Activated naive CD4-positive, alpha-beta T cell treated with Interleukin-2 at 50 U/mL for 16 hours (primary cell): ENCODE data around the gene STK33.
"Not testable (repeated sequence)": the region's sequence is repeated elsewhere in the genome, so short reads cannot be mapped to it uniquely, and the experiment has no call there.

Experiments
- DNase-seq: peaks from one replicate; pipeline ENCODE4 v3.0.0-alpha.2; 2020

The STK33 gene

DNA sequence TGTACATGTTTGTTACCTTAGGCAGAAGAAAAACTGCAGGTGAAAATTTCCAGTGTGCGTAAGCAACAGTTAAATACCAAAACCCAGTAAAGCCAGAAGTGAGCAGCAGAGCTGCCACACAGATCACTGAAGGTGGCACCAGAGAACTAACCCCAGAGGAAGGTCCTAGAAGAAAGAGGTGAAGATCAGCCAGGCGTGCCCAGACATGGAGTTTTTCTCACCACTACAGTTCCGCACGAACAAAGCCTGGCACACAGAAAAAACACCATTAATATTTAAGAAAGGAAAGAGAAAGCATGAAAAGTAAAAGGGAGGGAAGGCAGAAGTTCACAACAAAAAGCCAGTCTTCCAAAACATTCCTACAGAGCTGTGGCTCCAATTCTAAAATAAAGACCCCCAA, 60.7 kb downstream of the STK33 start:
- no peak for DNase-seq

DNA sequence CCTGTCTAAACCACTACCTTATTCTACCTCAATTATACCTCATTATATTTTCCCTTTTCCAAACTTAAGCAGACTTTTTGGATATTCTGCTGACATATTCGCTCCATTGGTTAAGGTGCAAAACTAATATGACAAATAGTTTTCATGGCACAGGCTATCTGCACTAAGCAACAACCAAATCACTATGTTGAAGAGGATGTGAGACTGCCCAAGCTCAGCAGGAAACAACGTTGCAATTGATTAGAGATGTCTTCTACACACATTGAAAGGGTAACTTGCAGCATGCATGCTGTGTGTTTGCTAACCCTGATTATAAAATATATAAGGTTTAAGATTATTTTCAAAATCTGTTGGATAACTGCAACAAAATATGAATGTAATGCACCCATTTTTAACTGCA, 61.6 kb downstream of the STK33 start:
- no peak for DNase-seq

DNA sequence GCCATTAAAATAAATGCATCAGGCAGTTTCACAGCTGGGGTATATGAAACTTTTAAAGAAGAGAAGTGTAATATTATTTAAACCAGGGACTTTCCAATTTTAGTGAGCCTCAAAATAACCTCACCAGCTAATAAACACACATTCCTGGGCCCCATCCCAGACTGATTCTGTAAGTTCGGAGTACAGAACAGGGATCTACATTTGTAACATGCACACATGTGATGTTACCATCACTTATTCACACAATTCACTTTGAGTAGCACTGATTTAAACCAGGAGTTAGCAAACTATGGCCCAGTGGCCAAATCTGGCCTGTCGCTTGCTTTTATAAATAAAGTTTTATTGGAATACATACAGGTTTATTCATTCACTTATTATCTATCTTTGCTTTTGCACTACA, 62.0 kb downstream of the STK33 start:
- no peak for DNase-seq

DNA sequence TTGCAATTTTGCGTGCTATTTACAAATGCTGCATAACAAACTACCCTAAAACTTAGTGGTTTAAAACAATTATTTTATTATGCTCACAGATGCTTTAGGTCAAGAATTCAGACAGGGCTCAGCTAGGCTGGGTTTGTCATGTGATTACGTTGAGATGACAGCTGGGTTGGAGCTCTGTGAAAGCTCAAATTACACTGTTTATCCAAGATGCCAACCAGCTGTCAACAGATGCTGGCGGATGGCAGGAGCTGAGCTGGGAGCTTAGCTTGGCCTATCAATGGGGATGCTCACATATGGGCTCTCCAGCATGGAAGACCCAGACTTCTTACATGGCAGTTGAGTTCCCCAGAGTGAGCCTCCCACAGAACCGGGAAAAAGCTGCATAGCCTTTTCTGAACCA, 62.7 kb downstream of the STK33 start:
- DNase-seq: no peak

DNA sequence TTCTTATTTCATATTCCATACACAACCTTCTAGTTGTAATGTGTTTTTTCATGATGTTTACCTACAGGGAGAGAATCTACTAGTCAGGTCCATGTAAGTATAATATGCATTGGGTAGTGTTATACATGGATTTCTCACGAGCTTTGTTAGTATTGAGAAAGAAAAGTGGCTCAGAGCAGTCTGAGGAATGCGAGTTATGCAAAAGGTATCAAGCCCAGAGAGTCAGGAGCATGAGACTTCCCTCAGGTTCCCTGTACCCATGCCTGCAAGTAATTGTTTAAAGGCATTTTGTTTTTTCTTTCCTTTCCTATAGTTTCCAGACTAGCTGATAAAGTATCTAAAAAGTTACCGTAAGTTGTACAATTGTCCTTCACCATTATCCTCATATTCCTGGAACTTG, 66.1 kb downstream of the STK33 start:
- no peak for DNase-seq

DNA sequence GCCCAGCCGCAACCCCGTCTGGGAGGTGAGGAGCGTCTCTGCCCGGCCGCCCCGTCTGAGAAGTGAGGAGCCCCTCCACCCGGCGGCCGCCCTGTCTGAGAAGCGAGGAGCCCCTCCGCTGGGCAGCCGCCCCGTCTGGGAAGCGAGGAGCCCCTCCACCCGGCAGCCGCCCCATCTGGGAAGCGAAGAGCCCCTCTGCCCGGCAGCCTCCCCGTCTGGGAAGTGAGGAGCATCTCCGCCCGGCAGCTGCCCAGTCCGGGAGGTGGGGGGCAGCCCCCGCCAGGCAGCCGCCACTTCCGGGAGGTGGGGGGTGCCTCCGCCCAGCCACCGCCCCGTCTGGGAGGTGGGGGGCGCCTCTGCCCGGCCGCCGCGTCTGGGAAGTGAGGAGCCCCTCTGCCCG, 70.6 kb downstream of the STK33 start:
- DNase-seq: no peak

DNA sequence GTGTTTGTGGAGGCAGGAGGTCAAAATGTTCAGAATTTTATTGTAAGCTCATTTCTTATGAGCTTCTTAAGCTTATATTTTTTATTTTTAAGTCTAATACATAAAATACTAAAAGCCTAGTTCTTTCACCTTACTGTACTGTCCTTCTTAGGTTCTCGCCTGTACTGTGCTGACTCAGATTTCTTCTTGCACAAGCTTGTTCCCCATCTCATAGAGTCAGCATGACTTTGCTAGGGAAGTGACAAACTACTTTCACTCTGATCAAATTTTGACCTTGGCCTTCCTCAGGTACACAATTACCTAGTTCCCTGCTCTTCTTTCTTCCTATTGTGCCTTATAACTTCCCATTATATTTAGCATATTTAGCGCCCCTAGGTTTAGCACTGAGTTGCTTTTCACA, 81.5 kb downstream of the STK33 start:
- DNase-seq: no peak

DNA sequence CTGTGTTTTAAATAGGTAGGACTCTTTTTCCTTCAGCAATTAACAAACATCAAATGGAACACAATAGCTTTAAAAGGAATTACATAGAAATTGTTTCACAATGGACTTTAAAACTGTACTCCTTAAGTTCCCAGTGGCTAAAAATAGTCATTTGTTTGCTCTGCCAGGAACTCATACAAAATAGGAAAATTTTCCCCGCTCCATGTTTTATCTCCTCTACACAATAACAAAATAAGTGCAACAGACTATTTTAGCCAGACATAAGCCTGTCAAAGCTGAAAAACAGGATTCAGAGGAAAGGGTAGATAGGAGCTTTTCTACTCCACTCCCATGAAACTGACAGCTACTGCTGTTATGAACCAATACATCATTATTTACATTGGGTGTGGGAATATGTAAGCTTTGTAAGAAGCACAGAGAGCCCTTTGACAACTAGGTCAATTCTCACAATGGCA, 90.1 kb downstream of the STK33 start:
- DNase-seq: no peak

DNA sequence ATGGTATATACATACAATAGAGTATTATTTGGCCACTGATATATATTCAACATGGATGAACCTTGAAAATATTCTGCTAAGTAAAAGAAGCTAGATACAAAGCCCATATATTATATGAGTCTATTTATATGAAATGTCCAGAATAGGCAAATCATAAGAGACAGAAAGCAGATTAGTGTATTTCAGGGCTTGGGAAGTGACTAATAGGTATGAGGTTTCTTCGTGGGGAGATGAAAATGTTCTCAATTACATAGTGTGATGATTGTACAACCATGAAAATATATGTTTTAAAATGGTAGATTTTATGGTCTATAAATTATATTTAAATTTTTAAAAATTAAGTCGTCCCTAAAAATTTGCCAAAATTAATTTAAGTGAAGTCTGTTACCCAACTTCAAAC, 92.2 kb downstream of the STK33 start:
- DNase-seq: no peak

DNA sequence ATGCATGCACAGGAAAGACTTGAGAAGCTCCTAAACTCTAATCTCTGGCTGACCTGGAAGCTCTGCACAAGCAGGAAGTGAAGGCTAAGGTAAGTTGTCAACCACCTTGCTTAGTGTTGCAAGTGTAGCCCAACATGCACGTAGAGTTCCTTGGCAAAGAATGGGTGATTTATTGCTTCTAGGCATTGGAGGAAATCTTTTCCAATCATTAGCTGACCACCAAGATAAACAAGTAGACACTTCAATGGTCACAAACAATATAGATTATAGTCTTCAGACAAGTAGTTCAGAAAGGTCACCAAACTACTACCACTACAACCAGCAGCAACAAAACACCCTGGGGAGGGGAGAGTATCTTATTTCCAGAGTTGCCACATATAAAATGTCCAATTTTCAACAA, 105.6 kb downstream of the STK33 start:
- DNase-seq: no peak

DNA sequence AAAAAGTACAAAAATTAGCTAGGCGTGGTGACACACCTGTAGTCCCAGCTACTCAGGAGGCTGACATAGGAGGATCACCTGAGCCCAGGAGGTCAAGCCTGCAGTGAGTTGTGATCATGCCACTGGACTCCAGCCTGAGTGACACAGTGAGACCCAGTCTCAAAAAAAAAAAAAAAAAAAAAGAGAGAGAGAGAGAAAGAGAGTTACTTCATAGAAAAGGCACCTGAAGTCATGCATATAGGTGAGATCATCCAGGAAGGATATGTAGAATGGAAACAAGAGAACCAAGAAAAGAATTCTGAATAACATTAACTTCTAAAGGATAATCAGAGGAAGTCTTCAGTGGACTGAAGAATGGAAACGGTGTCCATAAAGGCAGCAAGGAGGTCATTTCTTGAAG, 106.8 kb downstream of the STK33 start:
- no peak for DNase-seq

DNA sequence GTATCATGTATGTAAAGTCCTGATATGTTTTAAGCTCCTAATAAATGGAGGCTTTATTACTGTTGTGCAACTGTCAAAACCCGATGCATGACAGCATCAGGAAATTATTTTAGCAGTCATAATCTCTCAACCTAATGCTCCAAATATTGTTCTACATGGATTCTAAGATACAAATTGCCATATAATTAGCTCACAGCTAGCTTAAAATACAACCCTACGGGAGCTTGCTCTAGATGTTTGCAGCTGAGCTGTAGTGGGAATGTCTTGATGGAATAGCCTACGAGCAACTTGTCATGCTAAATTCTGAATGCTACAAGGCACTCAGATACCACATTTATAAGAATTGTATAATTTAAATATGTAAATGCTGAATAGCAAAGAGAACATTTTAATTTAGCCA, 109.8 kb downstream of the STK33 start:
- no peak for DNase-seq

DNA sequence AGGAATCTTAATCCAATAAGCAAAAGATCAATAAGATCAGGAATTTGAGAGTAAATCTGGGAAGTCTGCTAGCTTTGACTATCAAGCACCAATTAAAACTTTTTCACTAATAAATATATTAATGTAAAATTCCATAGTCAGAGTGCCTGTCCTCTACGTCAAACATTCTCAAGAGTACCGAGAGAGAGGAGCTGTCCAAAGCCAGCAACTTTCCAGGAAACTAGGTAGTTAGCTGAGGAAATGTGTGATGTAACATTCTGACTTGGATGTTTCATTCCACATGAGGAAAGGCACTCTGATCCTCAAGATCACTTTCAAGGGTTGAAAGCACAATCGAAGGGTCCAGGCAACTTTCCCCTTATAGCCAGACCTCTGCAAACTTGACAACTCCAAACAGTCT, 113.2 kb downstream of the STK33 start:
- no peak for DNase-seq

DNA sequence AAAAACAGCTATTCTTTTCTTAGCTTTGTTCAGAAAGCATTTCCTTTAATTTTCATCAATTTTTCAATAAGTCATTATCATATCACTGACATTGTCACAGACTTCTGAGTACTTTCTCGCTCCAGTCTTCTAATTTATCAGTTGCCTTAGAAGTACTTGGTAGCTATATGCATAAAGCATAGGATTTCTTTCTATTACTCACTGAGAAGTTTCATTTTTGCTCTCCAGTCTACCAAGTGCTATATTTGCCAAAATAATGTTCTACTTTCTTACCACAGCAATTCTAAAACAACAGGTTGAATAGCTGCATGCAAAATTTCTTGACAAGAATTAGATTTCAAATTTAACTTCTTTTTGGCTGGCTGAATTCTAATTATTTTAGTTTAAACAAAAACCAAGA, 116.3 kb downstream of the STK33 start:
- DNase-seq: no peak

DNA sequence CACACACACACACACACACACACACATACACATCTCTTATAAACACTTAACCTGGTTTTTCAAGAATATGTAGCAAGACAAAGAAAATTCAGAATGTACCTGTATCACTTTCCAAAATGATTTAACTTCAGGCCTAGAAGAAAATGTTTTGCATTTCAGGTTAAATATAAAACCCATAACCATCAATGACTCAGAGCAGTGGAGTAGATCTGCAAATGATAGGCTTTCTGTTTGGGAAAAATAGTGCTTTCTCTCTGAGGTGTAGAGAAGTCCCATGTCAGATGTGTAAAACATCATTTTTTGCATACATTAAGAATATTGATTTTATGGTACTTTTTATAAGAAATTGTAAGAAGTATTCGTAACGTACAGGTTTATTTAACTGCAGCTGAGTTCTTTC, 116.9 kb downstream of the STK33 start:
- DNase-seq: no peak

DNA sequence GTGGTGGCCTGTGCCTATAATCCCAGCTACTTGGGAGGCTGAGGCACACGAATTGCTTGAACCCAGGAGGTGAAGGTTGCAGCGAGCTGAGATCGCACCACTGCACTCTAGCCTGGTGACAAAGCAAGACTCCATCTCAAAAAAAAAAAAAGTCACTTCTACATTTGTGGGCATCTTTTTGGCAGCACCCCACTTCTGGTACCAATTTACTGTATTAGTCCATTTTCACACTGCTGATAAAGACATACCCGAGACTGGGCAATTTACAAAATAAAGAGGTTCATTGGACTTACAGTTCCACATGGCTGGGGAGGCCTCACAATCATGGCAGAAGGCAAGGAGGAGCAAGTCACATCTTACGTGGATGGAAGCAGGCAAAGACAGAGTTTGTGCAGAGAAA, 126.2 kb downstream of the STK33 start:
- not testable (repeated sequence) for DNase-seq

DNA sequence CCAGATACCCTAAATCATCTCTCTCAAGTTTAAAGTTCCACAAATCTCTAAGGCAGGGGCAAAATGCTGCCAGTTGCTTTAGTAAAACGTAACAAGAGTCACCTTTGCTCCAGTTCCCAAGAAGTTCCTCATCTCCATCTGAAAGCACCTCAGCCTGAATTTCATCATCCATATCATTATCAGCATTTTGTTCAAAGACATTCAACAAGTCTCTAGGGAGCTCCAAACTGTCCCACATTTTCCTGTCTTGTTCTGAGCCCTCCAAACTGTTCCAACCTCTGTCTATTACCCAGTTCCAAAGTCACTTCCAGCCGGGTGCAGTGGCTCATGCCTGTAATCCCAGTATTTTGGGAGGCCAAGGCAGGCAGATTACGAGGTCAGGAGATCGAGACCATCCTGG, 126.7 kb downstream of the STK33 start:
- not testable (repeated sequence) for DNase-seq

DNA sequence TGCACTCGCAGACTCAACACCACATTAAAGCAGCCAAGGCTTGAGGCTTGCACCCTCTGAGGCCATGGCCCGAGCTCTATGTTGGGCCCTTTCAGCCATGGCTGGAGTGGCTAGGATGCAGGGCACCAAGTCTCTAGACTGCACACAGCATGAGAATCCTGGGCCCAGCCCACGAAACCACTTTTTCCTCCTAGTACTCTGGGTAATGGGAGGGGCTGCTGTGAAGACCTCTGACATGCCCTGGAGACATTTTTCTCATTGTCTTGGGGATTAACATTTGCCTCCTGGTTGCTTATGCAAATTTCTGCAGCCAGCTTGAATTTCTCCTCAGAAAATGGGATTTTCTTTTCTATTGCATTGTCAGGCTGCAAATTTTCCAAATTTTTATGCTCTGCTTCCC, 127.1 kb downstream of the STK33 start:
- not testable (repeated sequence) for DNase-seq

DNA sequence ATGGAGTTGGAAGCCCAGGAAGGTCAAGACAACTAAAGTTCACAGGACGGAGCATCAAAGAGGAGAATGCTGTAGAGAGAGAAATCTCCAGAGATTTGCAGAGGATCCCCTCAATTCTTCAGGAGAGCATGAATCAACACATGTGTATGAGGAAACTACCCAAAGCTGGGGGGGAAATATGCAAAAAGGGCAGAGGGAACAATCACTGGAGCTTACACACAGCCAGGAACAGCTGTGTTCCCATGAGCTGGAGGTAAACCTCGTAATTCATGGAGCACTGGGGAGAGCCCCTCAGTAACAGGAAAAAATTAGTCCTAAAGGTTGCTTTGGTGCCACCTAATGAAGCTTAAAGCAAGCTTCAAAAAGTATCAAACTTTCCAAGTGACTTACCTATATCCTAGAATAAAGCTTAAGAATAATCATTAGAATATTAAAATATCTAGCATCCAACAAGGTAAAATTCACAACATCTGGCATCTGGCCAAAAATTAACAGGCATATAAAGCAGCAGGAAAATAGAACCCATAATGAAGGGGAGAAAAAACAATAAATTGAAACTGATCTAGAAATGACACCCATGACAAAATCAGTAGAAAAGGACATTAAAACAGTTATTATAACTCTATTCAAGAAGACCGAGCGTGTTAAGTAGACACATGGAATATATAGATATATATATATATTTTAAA, 134.2 kb downstream of the STK33 start:
- no peak for DNase-seq

DNA sequence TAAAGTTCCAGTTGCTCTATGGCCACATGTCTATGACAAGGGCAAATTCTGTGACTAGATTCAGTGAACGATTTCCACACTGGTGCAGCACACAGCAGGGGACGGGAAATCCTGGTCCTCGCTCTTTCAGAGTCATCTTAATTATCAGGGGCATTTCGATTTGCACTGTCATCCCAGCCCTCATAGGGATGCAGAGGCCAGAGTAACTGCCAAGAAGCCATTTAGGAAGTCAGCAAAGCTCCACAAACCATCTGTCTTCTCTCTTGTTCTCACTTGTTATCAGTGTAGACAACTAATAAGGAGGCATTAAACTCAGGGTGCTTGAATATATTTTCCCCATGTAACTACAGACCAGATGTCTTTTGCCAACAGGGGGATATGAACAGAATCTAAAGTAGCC, 151.7 kb downstream of the STK33 start:
- no peak for DNase-seq

DNA sequence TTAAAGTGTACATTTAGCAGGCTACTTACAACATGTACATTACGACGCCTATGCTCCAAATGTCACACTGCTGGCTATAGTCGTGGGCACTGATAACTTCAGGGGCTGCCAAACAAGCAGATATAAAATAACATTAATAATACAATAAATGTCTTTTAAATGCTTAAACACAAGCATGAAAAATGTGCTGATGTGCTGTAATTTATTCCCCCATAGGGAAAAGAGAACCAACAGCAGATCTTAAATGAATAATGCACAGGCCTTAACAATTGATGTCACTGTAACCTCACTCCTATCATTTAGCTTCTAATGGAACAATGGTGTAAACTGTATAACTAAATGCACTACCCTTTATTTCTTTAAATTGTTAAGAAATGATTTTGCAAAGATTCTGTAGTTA, 153.4 kb downstream of the STK33 start:
- no peak for DNase-seq

DNA sequence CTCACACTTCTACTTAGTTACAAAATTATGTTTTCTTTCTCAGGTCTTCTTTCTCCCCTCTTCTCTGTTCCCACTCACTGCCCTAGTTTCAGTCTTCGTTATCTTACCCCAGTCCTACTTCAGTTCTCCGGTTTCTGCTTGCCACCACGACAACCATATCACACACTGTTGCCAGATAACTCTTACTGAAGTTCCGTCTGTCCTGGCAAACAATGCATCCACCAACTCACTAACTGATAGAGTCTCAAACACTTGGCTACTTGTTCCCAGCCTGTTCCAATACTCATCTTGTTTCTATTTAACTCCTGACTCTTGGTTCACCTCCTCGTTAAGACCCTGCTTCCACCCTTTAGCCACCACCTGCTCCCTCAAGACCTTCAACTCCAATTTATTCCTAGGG, 164.5 kb downstream of the STK33 start:
- no peak for DNase-seq

DNA sequence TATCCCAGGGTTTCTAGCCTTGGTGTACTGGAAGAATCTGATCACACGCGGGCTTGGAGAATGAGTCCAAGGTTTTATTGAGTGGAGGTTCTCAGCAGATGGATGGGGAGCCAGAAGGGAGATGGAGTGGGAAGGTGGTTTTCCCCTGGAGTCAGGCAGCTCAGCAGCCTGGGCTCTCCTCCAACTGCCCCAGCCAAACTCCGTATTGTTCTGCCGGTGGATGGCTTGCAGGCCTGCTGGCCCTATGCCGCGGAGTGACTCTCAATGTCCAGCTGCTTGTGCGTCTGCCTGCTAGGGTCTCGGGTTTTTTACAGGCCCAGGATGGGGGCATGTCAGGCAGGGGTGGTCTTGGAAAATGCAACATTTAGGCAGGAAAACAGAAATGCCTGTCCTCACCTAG, 168.0 kb downstream of the STK33 start:
- no peak for DNase-seq

DNA sequence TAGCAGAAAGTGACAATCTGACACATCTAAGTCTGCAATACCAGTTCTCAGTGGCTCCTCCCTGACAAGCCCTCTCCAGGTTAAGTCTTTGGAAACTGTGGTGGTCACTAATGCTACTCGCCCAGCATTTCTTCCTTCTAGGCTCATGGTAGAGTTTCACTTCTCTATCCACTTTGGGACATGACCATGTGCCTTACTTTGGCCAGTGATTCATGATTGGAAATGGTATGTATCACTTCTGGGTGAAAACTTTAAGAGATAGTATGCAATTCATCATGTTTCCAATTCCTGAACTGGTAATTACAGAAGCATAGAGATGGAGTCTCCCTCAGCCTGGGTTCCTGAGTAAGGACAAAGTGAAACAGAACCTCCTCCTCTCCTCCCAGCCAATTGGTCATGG, 178.8 kb downstream of the STK33 start:
- DNase-seq: no peak

DNA sequence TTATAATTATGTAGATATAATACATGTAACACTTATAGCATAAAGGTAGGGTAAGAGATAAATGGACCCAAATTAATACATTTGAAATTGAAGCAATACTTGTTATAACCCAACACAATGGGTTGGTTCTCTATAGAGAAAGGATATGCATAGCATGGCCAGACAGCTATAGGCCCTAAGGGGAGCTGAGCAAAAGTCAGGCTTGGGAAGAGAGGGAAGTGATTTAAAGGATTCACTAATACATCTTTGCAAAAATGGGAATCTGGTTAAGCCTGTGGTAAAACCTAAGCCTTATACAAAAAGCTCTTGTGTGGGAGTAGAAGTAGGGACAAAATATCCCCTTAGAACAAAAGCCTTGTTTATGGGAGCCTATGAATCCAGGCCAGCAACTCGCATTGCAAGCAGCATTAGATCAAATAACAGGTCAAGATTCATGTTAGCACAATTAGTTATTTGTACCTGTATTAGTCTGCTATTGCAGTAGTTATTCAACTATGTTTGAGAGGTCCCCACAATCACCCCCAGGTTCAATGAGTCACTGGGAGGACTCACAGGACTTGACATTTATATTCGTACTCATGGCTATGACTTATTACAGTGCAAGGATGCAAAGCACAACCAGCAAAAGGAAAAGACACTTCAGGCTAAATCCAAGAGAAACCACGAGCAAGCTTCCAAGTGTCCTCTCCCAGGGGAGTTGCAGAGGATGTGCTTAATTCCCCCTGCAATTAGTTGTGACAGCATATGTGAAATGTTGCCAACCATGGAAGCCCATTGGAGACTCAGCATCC, 185.7 kb downstream of the STK33 start:
- DNase-seq: no peak
